Fibroblast of the aortic adventitia (primary cell): Measurements from ENCODE around the gene MRPS35. TPM values are rescaled to one million over a fixed set of nuclear protein-coding genes. Genes with fewer than 3 reads are reported as not detected.

Experiments used
- DNase-seq: peaks from one replicate; pipeline ENCODE4 v3.0.0-alpha.2; 2010; ENCODE audit warnings: low read depth
- H3K4me3 ChIP-seq: 2 replicates; pipeline ENCODE4 v1.5.1; 2011; ENCODE audit warnings: low read depth, mild to moderate bottlenecking, control low read depth, low read length, moderate library complexity
- total RNA-seq: library from RNA; depleted of rRNA; stranded (reverse); fragments of >200 nt; gene quantifications from 2 replicates; pipeline ENCODE4 v1.2.3, GENCODE V29; 2012; ENCODE audit warnings: low replicate concordance
- TF ChIP-seq, protein P1 (sequence below): IDR thresholded peaks from 2 replicates; pipeline ENCODE4 v1.5.1; 2011; ENCODE audit warnings: mild to moderate bottlenecking, low read length, control low read depth, inconsistent platforms; ENCODE audit not compliant: insufficient read depth

Gene MRPS35
- total RNA-seq, 1 donor: 58.5 TPM

- no peak for DNase-seq
- no peak overlapping the region for H3K4me3 ChIP-seq
- TF ChIP-seq, protein P1, sequence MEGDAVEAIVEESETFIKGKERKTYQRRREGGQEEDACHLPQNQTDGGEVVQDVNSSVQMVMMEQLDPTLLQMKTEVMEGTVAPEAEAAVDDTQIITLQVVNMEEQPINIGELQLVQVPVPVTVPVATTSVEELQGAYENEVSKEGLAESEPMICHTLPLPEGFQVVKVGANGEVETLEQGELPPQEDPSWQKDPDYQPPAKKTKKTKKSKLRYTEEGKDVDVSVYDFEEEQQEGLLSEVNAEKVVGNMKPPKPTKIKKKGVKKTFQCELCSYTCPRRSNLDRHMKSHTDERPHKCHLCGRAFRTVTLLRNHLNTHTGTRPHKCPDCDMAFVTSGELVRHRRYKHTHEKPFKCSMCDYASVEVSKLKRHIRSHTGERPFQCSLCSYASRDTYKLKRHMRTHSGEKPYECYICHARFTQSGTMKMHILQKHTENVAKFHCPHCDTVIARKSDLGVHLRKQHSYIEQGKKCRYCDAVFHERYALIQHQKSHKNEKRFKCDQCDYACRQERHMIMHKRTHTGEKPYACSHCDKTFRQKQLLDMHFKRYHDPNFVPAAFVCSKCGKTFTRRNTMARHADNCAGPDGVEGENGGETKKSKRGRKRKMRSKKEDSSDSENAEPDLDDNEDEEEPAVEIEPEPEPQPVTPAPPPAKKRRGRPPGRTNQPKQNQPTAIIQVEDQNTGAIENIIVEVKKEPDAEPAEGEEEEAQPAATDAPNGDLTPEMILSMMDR: no peak
These were observed 79.5 kb downstream of the MRPS35 start for GRCh38 chr12:27790179-27790578.

DNA sequence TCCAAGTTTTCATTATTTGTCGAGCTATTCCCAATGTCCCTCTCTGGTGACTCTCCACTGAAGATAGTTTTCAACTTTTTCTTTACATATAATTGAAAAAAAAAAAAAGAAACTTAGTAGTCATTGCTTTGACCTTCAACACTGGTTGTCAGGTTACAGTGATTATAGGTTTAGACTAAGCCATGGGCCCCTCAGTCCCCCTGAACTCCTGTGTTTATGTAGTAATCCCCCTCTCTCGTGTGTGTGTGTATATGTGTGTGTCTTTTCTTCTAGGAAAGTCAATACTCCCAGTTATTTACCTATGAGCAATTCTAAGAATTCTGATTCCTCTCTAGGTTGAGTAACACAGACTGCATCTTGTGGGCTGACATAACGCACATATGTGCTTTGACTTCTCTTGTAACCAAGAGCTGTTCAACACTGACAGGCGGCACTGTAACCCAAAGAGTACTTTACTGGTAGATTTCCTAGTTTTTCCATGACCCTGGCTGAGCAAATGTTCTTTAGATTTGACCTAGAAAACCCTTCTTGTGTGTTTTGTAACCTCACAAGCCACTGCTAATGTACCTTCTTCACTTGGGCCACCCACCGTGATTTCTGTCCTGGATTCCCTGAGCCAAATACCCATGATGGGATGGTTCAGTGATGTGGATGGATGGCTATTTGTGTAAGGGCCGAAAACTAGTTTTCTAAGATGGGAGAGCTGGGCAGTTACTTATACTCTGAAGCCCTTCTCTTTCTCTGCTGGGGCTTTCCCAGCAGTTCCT lies 84.4 kb downstream of the MRPS35 start:
- H3K4me3 ChIP-seq: no peak overlapping the region
- TF ChIP-seq, protein P1: no peak
- DNase-seq: no peak

DNA sequence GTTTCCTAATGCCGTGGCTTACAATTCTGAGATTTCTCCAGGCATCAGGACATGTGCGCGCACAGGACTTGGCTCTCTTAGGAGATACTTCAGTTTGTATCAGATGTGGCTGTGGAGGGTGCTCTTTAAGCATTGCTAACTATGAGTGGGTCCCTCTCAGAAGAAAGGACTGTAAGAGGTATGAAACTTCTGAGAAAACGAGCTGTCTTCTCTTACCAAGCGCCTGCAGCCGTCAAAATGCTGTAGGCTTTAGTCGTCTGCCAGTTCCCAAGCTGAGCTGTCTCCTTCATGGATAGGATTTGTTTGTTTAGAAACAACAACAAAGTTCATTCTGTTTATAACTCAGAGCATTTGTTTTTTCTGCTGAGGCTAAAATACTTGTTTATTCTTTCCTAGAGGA lies 85.5 kb downstream of the MRPS35 start:
- no peak overlapping the region for H3K4me3 ChIP-seq
- no peak for DNase-seq
- TF ChIP-seq, protein P1: no peak

- no peak overlapping the region for H3K4me3 ChIP-seq
- TF ChIP-seq, protein P1: no peak
- no peak for DNase-seq
These were observed 86.8 kb downstream of the MRPS35 start for GRCh38 chr12:27797301-27798025.

DNA sequence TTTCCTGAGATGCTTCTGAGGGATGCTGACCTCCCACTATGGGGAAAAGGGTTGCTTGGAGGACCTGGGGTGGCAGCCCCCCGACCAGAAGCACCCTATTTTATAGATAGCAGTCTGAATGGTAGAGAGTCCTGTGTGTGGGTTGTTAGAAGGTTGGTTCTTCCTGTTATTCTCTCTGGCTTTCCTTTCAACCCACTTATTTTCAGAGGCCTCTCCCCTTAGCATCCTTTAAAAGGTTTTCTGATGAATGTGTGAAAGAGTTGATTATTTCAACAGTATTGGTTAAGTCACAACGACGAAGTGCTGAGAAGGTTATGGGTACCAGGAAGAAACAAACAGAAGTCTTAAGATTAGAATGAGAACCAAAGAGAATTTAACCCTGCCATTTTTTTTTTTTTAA lies 90.2 kb downstream of the MRPS35 start:
- no peak overlapping the region for H3K4me3 ChIP-seq
- DNase-seq: no peak
- TF ChIP-seq, protein P1: no peak

DNA sequence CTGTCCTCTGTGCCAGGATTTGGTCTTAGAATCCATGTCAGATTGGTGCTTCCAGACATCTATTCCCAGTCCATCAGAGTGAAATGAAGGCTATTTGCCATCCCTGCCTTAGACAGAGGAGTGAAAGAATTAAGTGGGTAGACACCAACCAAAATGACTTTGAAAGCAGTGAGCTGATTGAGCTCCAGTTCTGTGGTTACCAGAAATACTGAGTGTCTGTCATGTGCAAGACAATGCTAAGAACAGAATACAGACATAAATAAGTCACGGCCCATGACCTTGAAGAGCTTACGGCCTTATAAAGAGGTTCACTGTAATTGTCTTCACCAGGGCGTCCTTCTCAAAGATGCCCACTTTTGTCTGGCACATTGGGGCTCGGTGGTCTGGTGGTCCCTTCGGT lies 91.0 kb downstream of the MRPS35 start:
- no peak for DNase-seq
- TF ChIP-seq, protein P1: no peak
- no peak overlapping the region for H3K4me3 ChIP-seq
